ENCODE measurements around the gene SYNDIG1.
"Not testable (repeated sequence)": the region's sequence is repeated elsewhere in the genome, so short reads cannot be mapped to it uniquely, and the experiment has no call there.

The SYNDIG1 gene

GRCh38 chr20:24611360-24612140 is 142.1 kb downstream of the SYNDIG1 start:
- DNase-seq (ENCODE audit: low read depth), result no peak

GRCh38 chr20:24612799-24613775 is 143.7 kb downstream of the SYNDIG1 start:
- peak; percentile 29 for DNase-seq (ENCODE audit: low read depth)

DNA sequence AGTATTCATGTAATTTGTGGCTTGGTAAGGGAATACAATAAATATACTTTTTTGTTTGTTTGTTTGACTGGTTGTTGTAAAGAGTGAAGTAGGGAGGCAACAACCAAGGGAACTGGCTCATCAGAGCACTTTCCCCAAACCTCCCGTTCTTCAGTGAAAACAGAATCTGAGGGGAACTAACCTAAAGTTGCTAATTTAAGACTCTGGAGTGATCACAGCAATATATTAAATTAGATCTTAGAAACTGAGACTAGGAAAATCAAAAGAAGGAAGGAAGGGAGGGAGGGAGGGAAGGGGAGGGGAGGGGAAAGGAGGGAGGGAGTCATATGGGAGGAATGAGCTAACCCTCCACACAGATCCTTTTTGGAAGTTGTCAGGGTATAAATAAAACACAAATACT is 144.9 kb downstream of the SYNDIG1 start:
- no peak for DNase-seq (ENCODE audit: low read depth)

- DNase-seq (ENCODE audit: low read depth), result no peak
These were observed 145.9 kb downstream of the SYNDIG1 start for GRCh38 chr20:24615353-24615752.

GRCh38 chr20:24616258-24617079 is 147.0 kb downstream of the SYNDIG1 start:
- DNase-seq (ENCODE audit: low read depth), result no peak

GRCh38 chr20:24617080-24617432 is 147.6 kb downstream of the SYNDIG1 start:
- no peak for DNase-seq (ENCODE audit: low read depth)

GRCh38 chr20:24617757-24618450 is 148.5 kb downstream of the SYNDIG1 start:
- DNase-seq (ENCODE audit: low read depth), result no peak

DNA sequence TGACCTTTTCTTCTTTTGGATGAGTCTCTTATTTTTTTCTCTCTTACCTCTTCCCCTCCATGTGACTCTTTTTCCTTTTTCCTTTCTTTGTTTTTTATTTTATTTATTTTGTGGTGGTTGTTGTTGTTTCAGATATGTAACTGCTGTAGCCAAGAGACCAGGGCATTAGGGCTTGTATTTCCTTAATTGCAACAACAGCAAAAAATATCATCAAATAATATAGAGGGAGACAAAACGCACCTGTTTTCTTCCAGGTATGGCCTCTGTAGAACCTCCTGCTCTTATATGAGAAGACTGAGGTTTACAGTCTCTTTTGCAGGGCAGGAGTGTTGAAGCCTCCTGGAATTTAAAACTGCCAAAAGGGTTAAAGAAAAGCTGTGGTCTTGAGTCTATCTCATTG is 149.3 kb downstream of the SYNDIG1 start:
- DNase-seq (ENCODE audit: low read depth), result no peak

GRCh38 chr20:24619212-24619611 is 149.8 kb downstream of the SYNDIG1 start:
- no peak for DNase-seq (ENCODE audit: low read depth)

GRCh38 chr20:24620937-24621519 is 151.6 kb downstream of the SYNDIG1 start:
- no peak for DNase-seq (ENCODE audit: low read depth)

DNA sequence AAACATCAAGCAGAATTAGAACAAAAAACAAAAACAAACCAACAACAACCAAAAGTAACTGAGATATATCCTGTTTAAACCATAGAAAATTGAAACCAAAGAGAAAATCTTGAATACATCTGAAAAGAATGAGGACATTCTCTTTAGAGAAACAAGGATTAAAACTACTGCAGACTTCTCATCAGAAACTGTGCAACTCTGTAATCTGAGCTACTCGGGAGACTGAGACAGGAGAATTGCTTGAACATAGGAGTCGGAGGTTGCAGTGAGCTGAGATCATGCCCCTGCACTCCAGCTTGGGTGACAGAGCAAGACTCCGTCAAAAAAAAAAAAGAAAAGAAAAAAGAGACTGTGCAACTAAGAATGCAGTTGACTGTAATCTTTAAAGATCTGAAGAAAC is 153.4 kb downstream of the SYNDIG1 start:
- DNase-seq (ENCODE audit: low read depth), result no peak

DNA sequence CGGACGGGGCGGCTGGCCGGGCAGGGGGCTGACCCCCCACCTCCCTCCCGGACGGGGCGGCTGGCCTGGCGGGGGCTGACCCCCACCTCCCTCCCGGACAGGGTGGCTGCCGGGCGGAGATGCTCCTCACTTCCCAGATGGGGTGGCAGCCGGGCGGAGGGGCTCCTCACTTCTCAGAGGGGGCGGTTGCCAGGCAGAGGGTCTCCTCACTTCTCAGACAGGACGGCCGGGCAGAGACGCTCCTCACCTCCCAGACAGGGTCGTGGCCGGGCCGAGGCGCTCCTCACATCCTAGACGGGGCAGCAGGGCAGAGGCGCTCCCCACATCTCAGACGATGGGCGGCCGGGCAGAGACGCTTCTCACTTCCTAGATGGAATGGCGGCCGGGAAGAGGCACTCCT is 156.7 kb downstream of the SYNDIG1 start:
- DNase-seq (ENCODE audit: low read depth), result not testable (repeated sequence)

- no peak for DNase-seq (ENCODE audit: low read depth)
These were observed 157.9 kb downstream of the SYNDIG1 start for GRCh38 chr20:24627291-24627690.

GRCh38 chr20:24627926-24628325 is 158.5 kb downstream of the SYNDIG1 start:
- DNase-seq (ENCODE audit: low read depth), result no peak

DNA sequence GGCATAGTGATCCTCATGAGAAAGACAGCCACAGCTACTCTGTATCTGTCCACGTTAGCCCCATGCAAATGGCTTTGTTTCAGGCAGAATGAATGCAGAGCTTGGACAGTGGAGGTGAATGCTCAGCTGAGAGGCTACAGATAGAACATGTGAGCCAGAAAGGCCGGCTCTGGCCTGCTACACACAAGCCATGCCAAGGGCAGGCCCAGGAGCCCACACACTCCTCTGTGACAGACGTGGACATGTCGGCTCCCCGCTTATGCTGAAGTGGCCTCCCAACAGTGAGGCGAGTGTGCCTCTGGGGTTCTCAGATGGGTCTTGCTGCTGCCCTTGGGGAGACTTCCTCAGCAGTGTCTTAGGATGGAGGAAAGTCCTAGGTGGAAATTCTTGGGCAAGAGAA is 159.6 kb downstream of the SYNDIG1 start:
- no peak for DNase-seq (ENCODE audit: low read depth)

GRCh38 chr20:24629668-24630067 is 160.2 kb downstream of the SYNDIG1 start:
- no peak for DNase-seq (ENCODE audit: low read depth)

- DNase-seq (ENCODE audit: low read depth), result no peak
These were observed 161.2 kb downstream of the SYNDIG1 start for GRCh38 chr20:24630486-24631172.

DNA sequence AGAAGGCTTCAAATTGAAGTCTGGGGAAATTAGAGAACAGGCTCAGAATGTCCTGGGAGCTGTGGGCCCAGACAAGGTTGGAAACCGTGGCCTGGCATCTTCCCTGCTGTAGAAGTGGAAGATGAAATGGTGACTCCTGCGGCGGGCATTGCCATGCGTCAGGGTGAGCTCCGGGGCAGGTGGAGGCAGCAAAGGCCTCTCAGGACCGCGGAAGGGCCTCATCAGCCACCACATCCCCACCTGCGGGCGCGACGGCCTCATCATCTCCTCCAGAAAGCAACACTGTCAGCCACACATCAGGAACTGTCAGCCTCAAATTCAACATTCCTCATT is 161.7 kb downstream of the SYNDIG1 start:
- no peak for DNase-seq (ENCODE audit: low read depth)

DNA sequence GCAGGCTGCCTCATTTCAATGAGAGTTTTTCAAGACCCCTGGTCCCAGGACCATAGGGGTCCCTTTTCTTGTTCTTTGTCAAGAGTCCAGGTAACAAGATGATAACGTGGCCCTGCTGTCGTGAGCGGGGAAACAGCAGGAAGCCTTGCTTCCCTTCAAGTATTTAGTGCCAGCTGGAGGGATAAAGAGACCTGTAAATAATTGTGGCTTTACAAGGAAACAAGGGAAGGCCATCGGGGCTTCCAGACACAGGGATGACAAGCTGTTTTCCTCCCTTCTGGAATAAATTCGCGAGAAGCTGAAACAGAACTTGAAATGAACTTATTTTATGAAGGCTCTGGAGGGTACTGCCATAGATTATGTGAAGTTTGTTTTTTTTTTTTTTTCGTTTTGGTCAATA is 163.2 kb downstream of the SYNDIG1 start:
- DNase-seq (ENCODE audit: low read depth), result no peak

DNA sequence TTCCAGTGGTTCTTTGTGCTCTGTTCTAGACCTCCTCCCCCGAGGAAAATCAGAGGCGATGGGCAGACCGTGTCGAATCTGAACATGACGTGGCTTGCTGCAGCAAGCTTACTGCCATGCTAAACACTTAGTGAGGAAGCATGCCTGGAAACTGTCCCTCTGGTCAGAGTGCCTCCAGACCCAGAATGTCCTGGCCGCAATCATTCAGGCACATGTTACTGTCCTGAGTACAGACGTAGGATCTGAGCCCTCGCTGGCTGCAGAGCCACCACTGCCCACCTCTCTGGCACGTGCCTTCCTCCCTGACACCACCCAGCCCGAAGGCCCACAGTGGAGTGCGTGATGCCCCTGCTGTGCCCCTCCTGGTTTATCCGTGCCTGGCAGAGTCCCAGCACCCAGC is 163.6 kb downstream of the SYNDIG1 start:
- no peak for DNase-seq (ENCODE audit: low read depth)

- DNase-seq (ENCODE audit: low read depth), result no peak
These were observed 164.1 kb downstream of the SYNDIG1 start for GRCh38 chr20:24633521-24633920.
